Measurements from ENCODE around the gene RBM22. TPM values are rescaled to one million over a fixed set of nuclear protein-coding genes. Genes with fewer than 3 reads are reported as not detected.

RBM22 gene
- total RNA-seq, 1 donor from 2014 or later, result 43.6 TPM

Other genes starting within 250 kb of the RBM22 start
- 110 and 118 TPM in 2 replicates for gene NDST1, start 192.9 kb downstream of the RBM22 start, total RNA-seq
- gene SYNPO, start 60.4 kb downstream of the RBM22 start, total RNA-seq, result 17.8 and 18.4 TPM in 2 replicates
- 0.27 and 1.5 TPM in 2 replicates for gene MYOZ3, start 39.8 kb downstream of the RBM22 start, total RNA-seq
- 62.0 and 66.6 TPM in 2 replicates for gene DCTN4, start 58.0 kb upstream of the RBM22 start, total RNA-seq
- gene SMIM3, start 77.7 kb upstream of the RBM22 start, total RNA-seq, result 4.0 and 4.4 TPM in 2 replicates
- gene IRGM, start 145.5 kb upstream of the RBM22 start, total RNA-seq, result not detected in 2 replicates
- gene ZNF300, start 203.9 kb upstream of the RBM22 start, total RNA-seq, result 7.7 and 8.7 TPM in 2 replicates

All from osteocyte (in vitro differentiated cells).